MM.1S (cell line): ENCODE measurements around the gene LANCL3.

Experiments used
- DNase-seq: peaks from one replicate; pipeline ENCODE4 v3.0.0-alpha.2; 2015
- H2AFZ ChIP-seq: fragments of 300-600 bp; sonication (generic); 2 replicates; pipeline ENCODE4 v1.6.0; 2016; ENCODE audit warnings: antibody characterized with exemption, low read length
- H3F3A ChIP-seq: fragments of 300-600 bp; sonication (generic); 2 replicates; pipeline ENCODE4 v1.6.1; 2016; ENCODE audit warnings: mild to moderate bottlenecking, antibody characterized with exemption, low read length, moderate library complexity, mixed read lengths; ENCODE audit not compliant: insufficient read depth
- H3K27ac ChIP-seq: fragments of 300-600 bp; sonication (generic); 2 replicates; pipeline ENCODE4 v1.5.1; 2016; ENCODE audit warnings: mild to moderate bottlenecking, low read length
- H3K27me3 ChIP-seq: fragments of 300-600 bp; sonication (generic); replicated peaks from 2 replicates; pipeline ENCODE4 v1.6.0; 2016; ENCODE audit warnings: low read length; ENCODE audit not compliant: insufficient read depth
- H3K36me3 ChIP-seq: fragments of 300-600 bp; sonication (generic); replicated peaks from 2 replicates; pipeline ENCODE4 v1.6.1; 2016; ENCODE audit warnings: mild to moderate bottlenecking, low read length, mixed read lengths; ENCODE audit not compliant: insufficient read depth
- H3K4me1 ChIP-seq: fragments of 300-600 bp; sonication (generic); 2 replicates; pipeline ENCODE4 v1.6.1; 2016; ENCODE audit warnings: low read length, mixed read lengths
- H3K4me2 ChIP-seq: fragments of 300-600 bp; sonication (generic); 2 replicates; pipeline ENCODE4 v1.6.0; 2016; ENCODE audit warnings: low read depth, low read length
- H3K4me3 ChIP-seq: fragments of 300-600 bp; sonication (generic); 2 replicates; pipeline ENCODE4 v1.5.1; 2016; ENCODE audit warnings: low read length, mixed read lengths
- H3K79me2 ChIP-seq: fragments of 300-600 bp; sonication (generic); 2 replicates; pipeline ENCODE4 v1.6.1; 2016; ENCODE audit warnings: mixed run types, low read length, mixed read lengths
- H3K9ac ChIP-seq: fragments of 300-600 bp; sonication (generic); 2 replicates; pipeline ENCODE4 v1.6.1; 2016; ENCODE audit warnings: low read length, mixed read lengths
- H3K9me2 ChIP-seq: fragments of 300-600 bp; sonication (generic); replicated peaks from 2 replicates; pipeline ENCODE4 v1.6.1; 2016; ENCODE audit warnings: mild to moderate bottlenecking, low read length, mixed read lengths; ENCODE audit not compliant: insufficient read depth
- H3K9me3 ChIP-seq: fragments of 300-600 bp; sonication (generic); replicated peaks from 2 replicates; pipeline ENCODE4 v1.6.1; 2016; ENCODE audit warnings: mild to moderate bottlenecking, low read length, mixed read lengths; ENCODE audit not compliant: insufficient read depth
- H4K20me1 ChIP-seq: fragments of 300-600 bp; sonication (generic); 2 replicates; pipeline ENCODE4 v1.6.1; 2016; ENCODE audit warnings: mild to moderate bottlenecking, low read length, moderate library complexity, mixed read lengths; ENCODE audit not compliant: insufficient read depth
- CTCF ChIP-seq: fragments of 300-600 bp; sonication (generic); IDR thresholded peaks from 2 replicates; pipeline ENCODE4 v1.5.1; 2016; ENCODE audit warnings: antibody characterized with exemption, low read length, mixed read lengths
- EZH2 ChIP-seq: fragments of 300-600 bp; sonication (generic); optimal IDR thresholded peaks from 2 replicates; pipeline ENCODE3; 2017; ENCODE audit warnings: low read depth, mild to moderate bottlenecking, antibody characterized with exemption, low read length, mixed read lengths
- EZH2phosphoT487 ChIP-seq: fragments of 300-600 bp; sonication (generic); IDR thresholded peaks from 2 replicates; pipeline ENCODE4 v1.6.1; 2018; ENCODE audit warnings: antibody characterized with exemption, low read length

The LANCL3 gene

DNA sequence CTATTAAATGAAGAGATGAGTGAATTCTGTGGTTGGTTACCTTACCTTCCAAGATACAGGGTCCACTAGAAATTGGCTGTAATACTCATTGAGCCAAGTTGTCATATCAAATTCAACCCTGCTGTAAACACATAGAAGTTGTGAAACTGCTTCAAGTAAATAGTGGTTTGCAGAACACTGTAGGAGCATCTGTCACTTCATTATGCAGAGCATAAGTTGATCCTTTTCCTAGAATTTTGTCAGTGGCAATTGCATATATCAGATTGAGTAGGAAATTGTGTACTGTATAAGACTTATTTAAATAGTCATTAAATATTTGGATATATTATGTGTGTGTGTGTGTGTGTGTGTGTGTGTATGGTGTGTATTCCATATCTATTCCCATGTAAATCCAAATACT is 105.3 kb downstream of the LANCL3 start:
- no peaks in the 10 kb centered on the region for H3K79me2 ChIP-seq
- H3F3A ChIP-seq = peaks cover 17% of the 10 kb centered on the region
- no peaks in the 10 kb centered on the region for H3K9me3 ChIP-seq
- no peak overlapping the region for H3K9ac ChIP-seq
- TF ChIP-seq EZH2phosphoT487 (no peak), CTCF (no peak), EZH2 (no peak)
- H3K4me3 ChIP-seq = no peak overlapping the region
- no peaks in the 10 kb centered on the region for H3K36me3 ChIP-seq
- H3K4me1 ChIP-seq = peaks cover 43% of the 10 kb centered on the region
- H3K4me2 ChIP-seq = peak overlapping the region; percentile 63; the same call in 1 of the 2 replicates
- H3K27me3 ChIP-seq = no peaks in the 10 kb centered on the region
- H3K27ac ChIP-seq = no peak overlapping the region
- no peak for DNase-seq
- H2AFZ ChIP-seq = no peak overlapping the region
- no peaks in the 10 kb centered on the region for H3K9me2 ChIP-seq
- H4K20me1 ChIP-seq = no peaks in the 10 kb centered on the region

- Histone ChIP-seq H3K36me3 (no peaks in the 10 kb centered on the region), H3K9me3 (no peaks in the 10 kb centered on the region), H3K4me3 (peak overlapping the region; percentile 17; the same call in 1 of the 2 replicates), H3K9me2 (no peaks in the 10 kb centered on the region), H4K20me1 (no peaks in the 10 kb centered on the region), H3K27me3 (no peaks in the 10 kb centered on the region), H3K4me1 (peaks cover 44% of the 10 kb centered on the region), H3F3A (peaks cover 18% of the 10 kb centered on the region), H3K27ac (no peak overlapping the region; the same call in 1 of the 2 replicates), H2AFZ (no peak overlapping the region), H3K79me2 (no peaks in the 10 kb centered on the region), H3K9ac (no peak overlapping the region), H3K4me2 (peak overlapping the region; percentile 63)
- no peak for TF ChIP-seq CTCF
- TF ChIP-seq EZH2phosphoT487 = no peak
- no peak for TF ChIP-seq EZH2
- no peak for DNase-seq
These were observed 105.8 kb downstream of the LANCL3 start for GRCh38 chrX:37677243-37677642.

DNA sequence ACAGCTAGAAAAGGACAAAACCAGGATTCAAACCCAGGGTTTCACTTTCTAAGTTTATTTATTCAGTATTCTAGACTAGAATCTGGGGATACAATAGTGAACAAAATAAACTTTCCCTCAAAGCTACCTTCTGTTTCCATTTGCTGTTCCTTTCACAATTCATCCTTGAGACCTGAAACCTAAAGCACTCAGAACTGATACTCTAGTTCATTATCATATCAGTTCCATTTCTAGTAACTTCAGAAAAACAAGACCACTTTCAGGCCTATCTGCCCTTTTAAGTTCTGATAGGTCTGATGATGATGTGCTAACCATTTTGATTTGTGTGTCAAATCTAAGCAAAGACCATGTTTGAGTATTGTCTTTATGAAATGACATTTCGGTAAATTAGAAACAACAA is 106.3 kb downstream of the LANCL3 start:
- H3K4me2 ChIP-seq = peak overlapping the region; percentile 63
- H3K9me2 ChIP-seq = no peaks in the 10 kb centered on the region
- TF ChIP-seq EZH2phosphoT487 (no peak), EZH2 (no peak), CTCF (no peak)
- H3K27me3 ChIP-seq = no peaks in the 10 kb centered on the region
- H3K27ac ChIP-seq = no peak overlapping the region; the same call in 1 of the 2 replicates
- peaks cover 22% of the 10 kb centered on the region for H3F3A ChIP-seq
- no peaks in the 10 kb centered on the region for H4K20me1 ChIP-seq
- peak overlapping the region; percentile 17; the same call in 1 of the 2 replicates for H3K4me3 ChIP-seq
- no peak overlapping the region for H2AFZ ChIP-seq
- H3K36me3 ChIP-seq = no peaks in the 10 kb centered on the region
- H3K79me2 ChIP-seq = no peaks in the 10 kb centered on the region
- peak; percentile 48 for DNase-seq
- H3K4me1 ChIP-seq = peaks cover 49% of the 10 kb centered on the region
- H3K9me3 ChIP-seq = no peaks in the 10 kb centered on the region
- H3K9ac ChIP-seq = no peak overlapping the region
